Measurements from ENCODE around the gene VCPKMT.

- TF ChIP-seq POLR2AphosphoS5 (IDR thresholded peaks at IDR 0.05): no peak
- TF ChIP-seq CTCF (IDR thresholded peaks at IDR 0.05): no peak
- TF ChIP-seq EP300 (IDR thresholded peaks at IDR 0.05): no peak
- TF ChIP-seq POLR2A (IDR thresholded peaks at IDR 0.05): no peak
Observed at GRCh38 chr14:50083467-50084337, 32.7 kb downstream of the VCPKMT start.

All from suprapubic skin (tissue), 4 donors.